NCI-H2196 (cell line): ENCODE data around the gene GSG1L.

ENCODE experiments used
- DNase-seq: peaks from one replicate; lab custom pipeline; 2025; ENCODE audit not compliant: unreplicated experiment; lab: John Stamatoyannopoulos, UW

Gene GSG1L

GRCh38 chr16:27859020-27859419, 204.5 kb downstream of the GSG1L start:
- DNase-seq, result no peak

DNA sequence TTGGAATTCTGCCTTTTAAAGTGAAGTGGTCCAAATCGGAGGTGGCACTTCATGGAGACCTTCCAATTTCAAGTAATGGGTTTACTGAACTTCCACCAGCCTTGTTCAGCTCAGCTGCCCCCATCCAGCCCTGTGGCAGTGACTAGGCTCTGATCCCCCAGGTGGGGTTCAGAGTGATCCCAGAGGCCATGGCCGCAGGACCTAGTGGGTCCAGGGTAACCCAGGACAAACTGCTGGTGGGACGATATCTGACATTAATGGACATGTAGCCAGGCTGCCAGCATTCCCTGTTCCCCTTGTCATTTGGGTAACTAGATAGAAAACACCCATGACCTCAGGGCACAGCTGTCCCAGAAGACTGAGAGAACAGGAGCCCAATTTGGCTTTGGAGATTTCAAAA, 209.9 kb downstream of the GSG1L start:
- DNase-seq, result no peak

- no peak for DNase-seq
Observed at GRCh38 chr16:27853101-27853500, 210.4 kb downstream of the GSG1L start.

- no peak for DNase-seq
Observed at GRCh38 chr16:27852681-27853080, 210.8 kb downstream of the GSG1L start.

- DNase-seq, result no peak
Observed at GRCh38 chr16:27852116-27852515, 211.4 kb downstream of the GSG1L start.

DNA sequence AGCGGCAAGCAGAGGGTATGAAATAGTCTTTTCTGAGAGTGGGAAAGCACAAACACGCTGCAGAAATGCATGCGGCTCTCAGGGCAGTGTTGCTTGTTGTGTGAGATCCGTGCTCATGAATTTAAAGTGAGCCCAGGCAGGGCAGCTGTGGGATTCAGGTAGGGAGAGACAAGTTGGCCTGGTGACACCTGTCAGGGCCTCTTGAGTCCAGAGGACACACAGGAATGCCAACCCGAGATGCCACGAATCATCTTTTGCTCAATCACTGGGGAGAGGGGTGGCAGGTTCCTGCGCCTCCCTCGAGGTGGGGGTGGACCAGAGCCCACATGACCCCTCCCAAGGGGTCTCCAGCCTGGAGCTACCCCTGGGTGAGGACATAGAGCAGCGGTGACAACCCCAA, 211.9 kb downstream of the GSG1L start:
- DNase-seq, result no peak

- DNase-seq, result no peak
Observed at GRCh38 chr16:27849621-27850020, 213.9 kb downstream of the GSG1L start.

DNA sequence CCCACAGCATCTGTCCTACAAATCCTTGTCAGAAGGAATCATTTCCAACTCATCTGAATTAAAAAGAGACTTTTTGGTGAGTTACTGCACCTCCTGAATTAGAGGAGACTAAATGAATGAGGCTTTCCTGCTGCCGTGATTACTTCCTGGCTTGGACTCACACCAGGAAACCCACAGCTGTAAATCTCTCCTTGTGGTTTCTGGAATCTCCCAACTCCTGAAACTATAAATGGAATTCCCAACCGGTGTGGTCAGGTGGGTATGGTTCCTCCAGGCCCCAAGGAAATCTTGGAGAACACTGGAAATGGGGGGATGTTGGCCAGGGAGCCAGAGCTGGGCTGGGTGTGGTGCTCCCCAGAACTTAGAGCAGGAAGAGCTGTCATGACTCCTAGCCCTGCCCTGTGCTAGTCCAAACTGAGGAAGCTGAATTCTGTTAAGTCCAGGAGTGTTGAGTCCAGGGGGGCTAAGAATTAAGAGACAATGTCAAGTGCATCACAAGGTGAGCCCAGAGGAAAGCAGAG, 216.4 kb downstream of the GSG1L start:
- no peak for DNase-seq

GRCh38 chr16:27844826-27845225, 218.7 kb downstream of the GSG1L start:
- DNase-seq, result no peak

- no peak for DNase-seq
Observed at GRCh38 chr16:27843800-27844199, 219.7 kb downstream of the GSG1L start.

GRCh38 chr16:27841911-27842310, 221.6 kb downstream of the GSG1L start:
- DNase-seq, result no peak

- no peak for DNase-seq
Observed at GRCh38 chr16:27841061-27841801, 222.3 kb downstream of the GSG1L start.

- DNase-seq, result no peak
Observed at GRCh38 chr16:27840311-27841060, 223.0 kb downstream of the GSG1L start.

GRCh38 chr16:27839419-27839818, 224.1 kb downstream of the GSG1L start:
- DNase-seq, result no peak

DNA sequence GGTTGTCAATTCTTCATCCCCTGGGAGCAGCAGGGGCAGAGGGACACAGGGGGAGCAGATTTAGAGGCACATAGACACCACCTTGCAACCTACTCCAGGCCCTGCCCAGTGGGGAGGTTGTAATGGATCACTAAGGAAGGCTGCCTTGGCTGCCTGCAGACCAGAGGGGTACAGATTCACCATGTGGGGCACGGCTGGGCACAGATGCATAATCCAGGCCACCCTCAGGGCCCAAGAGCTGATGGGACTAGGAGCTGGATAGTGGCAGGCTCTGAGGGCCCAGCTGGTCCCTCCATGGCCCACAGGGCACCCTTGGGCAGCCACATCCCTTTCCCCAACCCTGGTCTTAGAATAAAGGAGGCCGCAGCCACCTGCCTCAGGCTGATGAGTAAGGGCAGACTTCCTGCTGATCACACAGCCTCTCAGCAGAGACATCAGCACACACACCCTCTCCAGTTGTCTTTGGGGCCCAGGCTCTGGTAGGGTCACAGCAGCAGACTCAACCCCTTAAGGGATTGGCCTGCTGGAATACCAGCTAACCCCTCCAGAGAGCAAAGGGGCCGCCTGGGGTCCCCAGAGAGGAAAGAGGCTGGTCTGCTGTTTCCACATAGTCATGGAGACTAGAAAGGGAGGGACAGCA, 224.9 kb downstream of the GSG1L start:
- no peak for DNase-seq

DNA sequence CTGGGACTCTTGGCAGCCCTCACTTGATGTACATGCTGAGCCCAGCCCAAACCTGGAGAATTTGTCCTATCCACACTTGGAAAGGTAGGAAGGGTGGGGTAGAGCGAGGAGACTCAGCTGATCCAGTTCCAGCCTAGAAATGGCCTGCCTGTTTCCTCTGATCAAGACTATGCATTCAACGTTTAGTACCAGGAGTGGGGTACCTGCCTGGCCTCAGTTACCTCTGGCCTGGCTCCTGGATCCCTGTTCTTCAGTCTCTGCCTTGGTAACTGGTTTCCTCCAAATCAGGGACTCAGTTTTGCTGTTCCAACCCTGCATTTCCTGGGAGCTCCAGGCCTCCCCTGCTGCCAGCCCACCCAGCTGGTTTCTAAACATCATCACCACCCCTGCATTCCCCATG, 233.5 kb downstream of the GSG1L start:
- DNase-seq, result no peak

DNA sequence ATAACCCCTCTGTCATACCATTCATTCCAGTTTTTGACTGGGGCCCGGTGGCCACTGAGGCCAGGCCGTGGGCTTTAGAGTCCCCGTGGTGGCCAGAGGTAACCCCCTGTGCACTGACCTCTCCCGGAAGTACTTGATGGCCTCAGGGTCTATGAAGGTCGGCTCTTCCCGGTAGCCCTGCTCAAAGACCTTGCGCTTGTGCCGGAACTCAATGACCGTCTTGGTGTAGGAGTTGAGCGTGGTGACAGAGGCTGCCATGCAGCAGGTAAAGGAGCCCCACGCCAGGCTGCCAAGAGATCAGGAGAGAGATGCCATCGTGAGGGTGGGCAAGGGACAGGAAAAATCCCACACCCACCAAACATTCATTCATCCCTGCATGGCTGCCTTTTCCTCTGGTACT, 234.8 kb downstream of the GSG1L start:
- DNase-seq, result no peak

GRCh38 chr16:27827765-27828164, 235.7 kb downstream of the GSG1L start:
- DNase-seq, result no peak

DNA sequence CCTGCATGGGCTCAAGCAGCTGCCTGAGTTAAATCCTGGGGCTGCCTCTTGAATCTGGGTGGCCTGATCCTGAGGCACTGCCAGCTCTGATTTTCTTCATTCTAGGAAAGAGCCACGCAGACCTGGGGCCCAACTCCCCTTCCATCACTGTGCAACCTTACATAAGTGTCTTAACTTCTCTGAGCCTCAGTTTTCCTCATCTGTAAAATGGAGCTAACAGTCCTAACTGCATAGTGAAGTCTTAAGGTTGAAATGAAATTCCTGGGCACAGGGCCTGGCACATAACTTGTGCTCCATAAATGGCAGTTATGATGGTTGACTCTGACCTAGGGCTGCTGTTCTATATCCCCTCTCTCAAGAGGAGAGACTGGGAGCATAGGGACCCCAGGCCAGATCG, 236.6 kb downstream of the GSG1L start:
- DNase-seq, result no peak

GRCh38 chr16:27826081-27826892, 237.2 kb downstream of the GSG1L start:
- no peak for DNase-seq

DNA sequence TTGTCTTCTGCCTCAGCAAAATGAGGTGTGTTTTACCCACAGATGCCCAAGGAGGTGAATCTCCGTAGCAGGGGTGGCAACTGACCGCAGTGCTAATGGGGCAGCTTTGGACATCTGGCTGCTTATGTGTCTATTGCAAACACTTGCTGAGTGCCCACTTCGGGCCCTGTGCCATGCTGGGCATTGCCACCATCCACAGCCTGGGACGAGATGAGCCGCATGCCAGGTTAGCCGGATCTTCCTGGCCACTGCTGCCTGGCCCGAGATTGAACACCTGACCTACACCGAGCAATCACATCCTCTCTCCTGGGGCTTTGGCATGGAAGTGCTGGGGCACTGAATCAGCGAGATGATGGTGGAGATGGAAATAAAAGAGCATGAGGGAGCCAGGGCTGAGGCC, 238.7 kb downstream of the GSG1L start:
- DNase-seq, result no peak
